ENCODE results near the gene SH3BP4.

- TF ChIP-seq CTCF (IDR thresholded peaks at IDR 0.05) (no peak), EP300 (IDR thresholded peaks at IDR 0.05; ENCODE audit: low read depth) (no peak), POLR2A (IDR thresholded peaks at IDR 0.05) (no peak), POLR2AphosphoS5 (IDR thresholded peaks at IDR 0.05) (no peak)
These were observed 41.0 kb downstream of the SH3BP4 start for GRCh38 chr2:234992624-234993349.

Measured in transverse colon (tissue), 4 donors.